Left ventricle myocardium inferior (tissue), 1 donor: ENCODE data around the gene WDR62. TPM values are rescaled to one million over a fixed set of nuclear protein-coding genes. Genes with fewer than 3 reads are reported as not detected.

Experiments
- DNase-seq: peaks from one replicate; pipeline ENCODE4 v3.0.0-alpha.2; 2020
- H3K27ac ChIP-seq: fragments of 200-600 bp; replicated peaks from 2 replicates; pipeline ENCODE4 v1.8.0; 2021
- H3K27me3 ChIP-seq: fragments of 200-600 bp; 2 replicates; pipeline ENCODE4 v1.8.0; 2021; ENCODE audit warnings: low read depth
- H3K36me3 ChIP-seq: fragments of 200-600 bp; 2 replicates; pipeline ENCODE4 v1.8.0; 2021
- H3K4me1 ChIP-seq: fragments of 200-600 bp; 2 replicates; pipeline ENCODE4 v1.8.0; 2021
- H3K4me3 ChIP-seq: fragments of 200-600 bp; 2 replicates; pipeline ENCODE4 v1.8.0; 2021; ENCODE audit warnings: mild to moderate bottlenecking, moderate library complexity
- H3K9me3 ChIP-seq: fragments of 200-600 bp; replicated peaks from 2 replicates; pipeline ENCODE4 v1.8.0; 2021
- CTCF ChIP-seq: fragments of 200-600 bp; IDR thresholded peaks from 2 replicates; pipeline ENCODE4 v1.8.0; 2021; ENCODE audit warnings: antibody characterized with exemption, mild to moderate bottlenecking, borderline replicate concordance
- intact Hi-C: fragments of 100-400 bp; cut with micrococcal nuclease; formaldehyde crosslinking; loops from one replicate; pipeline ENCODE4 v1.11.0; 2022
- total RNA-seq: library from RNA; stranded (reverse); fragmentation: NEBNext Ultra II Directional; extraction: Animal tissue kit (Norgen Biotek cat#: 25700); gene quantifications from one replicate; pipeline ENCODE4 v1.2.1, GENCODE V29; 2021
- donor health status: DM: no; HTN: yes; CAD: no; lungs with severe emphysema.

The WDR62 gene
- total RNA-seq, 1 donor from 2014 or later, result 17.7 TPM

GRCh38 chr19:36041831-36042230 is 12.9 kb upstream of the WDR62 start:
- H3K4me1 ChIP-seq, result peaks cover 5% of the 10 kb centered on the region
- H3K27me3 ChIP-seq, result no peaks in the 10 kb centered on the region
- no peak overlapping the region for H3K4me3 ChIP-seq
- no peaks in the 10 kb centered on the region for H3K9me3 ChIP-seq
- peaks cover 14% of the 10 kb centered on the region for H3K36me3 ChIP-seq
- intact Hi-C loops, result no loop called here
- TF ChIP-seq CTCF, result no peak
- H3K27ac ChIP-seq, result no peak overlapping the region
- no peak for DNase-seq

GRCh38 chr19:36043952-36044351 is 10.7 kb upstream of the WDR62 start:
- intact Hi-C loops, result no loop called here
- peaks cover 5% of the 10 kb centered on the region for H3K4me1 ChIP-seq
- no peak overlapping the region for H3K4me3 ChIP-seq
- H3K9me3 ChIP-seq, result no peaks in the 10 kb centered on the region
- no peak for TF ChIP-seq CTCF
- no peak overlapping the region for H3K27ac ChIP-seq
- H3K36me3 ChIP-seq, result peaks cover 3% of the 10 kb centered on the region
- no peaks in the 10 kb centered on the region for H3K27me3 ChIP-seq
- no peak for DNase-seq

DNA sequence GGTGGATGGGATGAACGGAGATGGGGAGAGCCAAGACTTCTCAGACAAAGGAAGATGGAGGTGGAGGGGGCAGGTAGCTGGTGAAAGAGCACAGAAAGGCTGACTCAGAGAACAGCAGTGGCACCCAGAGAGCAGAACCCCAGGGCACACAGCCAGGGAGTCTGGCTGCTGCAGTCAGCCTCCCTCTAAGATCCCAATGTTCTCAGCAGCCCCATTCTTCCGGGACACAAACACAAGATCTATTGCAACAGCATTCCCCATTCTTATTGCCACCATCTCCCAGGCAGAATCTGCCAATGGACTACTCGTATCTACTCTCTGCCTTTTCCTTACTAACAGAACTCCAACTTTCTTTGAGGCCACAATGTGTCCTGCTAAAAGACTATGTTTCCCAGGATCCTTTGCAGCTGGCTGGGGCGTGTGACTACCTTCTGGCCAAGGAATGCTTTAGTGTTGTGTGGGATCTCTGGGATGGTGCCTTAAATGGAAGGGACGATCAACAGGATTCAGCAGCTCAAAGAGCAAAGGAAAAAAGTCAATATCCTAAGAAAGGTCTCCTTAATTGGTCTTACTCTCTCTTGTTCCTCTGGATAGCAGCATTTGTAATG is 8.2 kb upstream of the WDR62 start:
- Histone ChIP-seq H3K9me3 (no peaks in the 10 kb centered on the region), H3K27ac (no peak overlapping the region), H3K4me1 (peaks cover 1% of the 10 kb centered on the region), H3K27me3 (no peaks in the 10 kb centered on the region), H3K4me3 (no peak overlapping the region), H3K36me3 (no peaks in the 10 kb centered on the region)
- intact Hi-C loops, result no loop called here
- DNase-seq, result no peak
- no peak for TF ChIP-seq CTCF

- no peak overlapping the region for H3K27ac ChIP-seq
- intact Hi-C loops, result no loop called here
- H3K27me3 ChIP-seq, result no peaks in the 10 kb centered on the region
Observed at GRCh38 chr19:36047835-36048234, 6.9 kb upstream of the WDR62 start.

GRCh38 chr19:36049080-36049698 is 5.5 kb upstream of the WDR62 start:
- H3K4me3 ChIP-seq, result no peak overlapping the region
- no peak for TF ChIP-seq CTCF
- no peaks in the 10 kb centered on the region for H3K36me3 ChIP-seq
- H3K27me3 ChIP-seq, result no peaks in the 10 kb centered on the region
- no peaks in the 10 kb centered on the region for H3K9me3 ChIP-seq
- H3K27ac ChIP-seq, result no peak overlapping the region
- DNase-seq, result no peak
- H3K4me1 ChIP-seq, result peaks cover 12% of the 10 kb centered on the region
- intact Hi-C loops, result no loop called here

More at GRCh38 chr19:36047835-36048234, 6.9 kb upstream of the WDR62 start:
- H3K4me3 ChIP-seq, result no peak overlapping the region
- H3K9me3 ChIP-seq, result no peaks in the 10 kb centered on the region
- no peaks in the 10 kb centered on the region for H3K4me1 ChIP-seq
- DNase-seq, result no peak
- no peak for TF ChIP-seq CTCF
- H3K36me3 ChIP-seq, result no peaks in the 10 kb centered on the region
